ENCODE data around the gene APPL1. TPM values are rescaled to one million over a fixed set of nuclear protein-coding genes. Genes with fewer than 3 reads are reported as not detected.
A peak's percentile ranks its signal among the peaks of the same experiment; 100 is the strongest.

APPL1 gene, protein sequence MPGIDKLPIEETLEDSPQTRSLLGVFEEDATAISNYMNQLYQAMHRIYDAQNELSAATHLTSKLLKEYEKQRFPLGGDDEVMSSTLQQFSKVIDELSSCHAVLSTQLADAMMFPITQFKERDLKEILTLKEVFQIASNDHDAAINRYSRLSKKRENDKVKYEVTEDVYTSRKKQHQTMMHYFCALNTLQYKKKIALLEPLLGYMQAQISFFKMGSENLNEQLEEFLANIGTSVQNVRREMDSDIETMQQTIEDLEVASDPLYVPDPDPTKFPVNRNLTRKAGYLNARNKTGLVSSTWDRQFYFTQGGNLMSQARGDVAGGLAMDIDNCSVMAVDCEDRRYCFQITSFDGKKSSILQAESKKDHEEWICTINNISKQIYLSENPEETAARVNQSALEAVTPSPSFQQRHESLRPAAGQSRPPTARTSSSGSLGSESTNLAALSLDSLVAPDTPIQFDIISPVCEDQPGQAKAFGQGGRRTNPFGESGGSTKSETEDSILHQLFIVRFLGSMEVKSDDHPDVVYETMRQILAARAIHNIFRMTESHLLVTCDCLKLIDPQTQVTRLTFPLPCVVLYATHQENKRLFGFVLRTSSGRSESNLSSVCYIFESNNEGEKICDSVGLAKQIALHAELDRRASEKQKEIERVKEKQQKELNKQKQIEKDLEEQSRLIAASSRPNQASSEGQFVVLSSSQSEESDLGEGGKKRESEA
- 34.1 to 40.9 TPM (median 36.7 TPM) in 3 replicates for total RNA-seq
- long read RNA-seq, full-length matches to known transcripts = 34 of 55 reads
- long read RNA-seq, partial matches to known transcripts = 1 of 55 reads
- long read RNA-seq, other reads (novel, unspliced or antisense) = 20 of 55 reads

DNA sequence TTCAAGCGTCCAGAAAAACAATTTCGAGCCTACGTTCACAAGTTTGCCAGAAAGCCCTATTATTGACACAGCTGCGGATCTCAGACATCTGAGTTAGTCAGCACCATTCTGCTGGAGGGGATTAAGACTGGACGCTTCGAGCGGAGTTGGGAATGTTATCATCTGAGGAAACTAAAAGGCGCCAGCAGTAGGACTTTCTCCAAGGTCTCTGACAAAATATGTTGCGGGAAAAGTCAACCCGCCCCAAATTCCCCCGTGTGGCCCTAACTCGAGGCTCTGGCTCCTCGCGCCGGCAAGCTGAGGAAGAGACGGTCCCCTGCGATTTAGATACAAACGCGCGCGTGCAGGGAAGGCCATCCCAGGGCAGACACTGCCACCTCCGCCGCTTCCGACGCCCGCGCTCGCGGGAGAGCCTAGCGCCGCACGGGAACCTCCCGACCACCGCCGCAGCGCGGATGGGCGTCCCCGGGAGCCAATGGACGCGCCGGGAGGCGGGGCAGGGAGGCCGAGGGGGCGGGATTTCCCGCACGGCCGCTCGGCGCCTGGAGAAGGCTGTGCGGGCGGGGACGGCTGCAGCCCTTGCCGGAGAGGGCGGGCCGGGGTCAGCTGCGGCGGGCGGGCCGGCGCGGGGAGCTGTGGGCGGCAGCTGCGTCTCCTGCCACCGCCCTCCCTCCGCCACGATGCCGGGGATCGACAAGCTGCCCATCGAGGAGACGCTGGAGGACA lies at the start of gene APPL1:
TSS of gene APPL1 (plus strand) at position 526 of the 726 bp plus-strand sequence. CDS start at position 681, 155 bp downstream.
- H3K4me1 Mint-ChIP-seq (ENCODE audit: low read depth) = peaks cover 32% of the 10 kb centered on the region
- H3K27me3 Mint-ChIP-seq (ENCODE audit: low read depth) = no peaks in the 10 kb centered on the region
- TF ChIP-seq, protein P1, sequence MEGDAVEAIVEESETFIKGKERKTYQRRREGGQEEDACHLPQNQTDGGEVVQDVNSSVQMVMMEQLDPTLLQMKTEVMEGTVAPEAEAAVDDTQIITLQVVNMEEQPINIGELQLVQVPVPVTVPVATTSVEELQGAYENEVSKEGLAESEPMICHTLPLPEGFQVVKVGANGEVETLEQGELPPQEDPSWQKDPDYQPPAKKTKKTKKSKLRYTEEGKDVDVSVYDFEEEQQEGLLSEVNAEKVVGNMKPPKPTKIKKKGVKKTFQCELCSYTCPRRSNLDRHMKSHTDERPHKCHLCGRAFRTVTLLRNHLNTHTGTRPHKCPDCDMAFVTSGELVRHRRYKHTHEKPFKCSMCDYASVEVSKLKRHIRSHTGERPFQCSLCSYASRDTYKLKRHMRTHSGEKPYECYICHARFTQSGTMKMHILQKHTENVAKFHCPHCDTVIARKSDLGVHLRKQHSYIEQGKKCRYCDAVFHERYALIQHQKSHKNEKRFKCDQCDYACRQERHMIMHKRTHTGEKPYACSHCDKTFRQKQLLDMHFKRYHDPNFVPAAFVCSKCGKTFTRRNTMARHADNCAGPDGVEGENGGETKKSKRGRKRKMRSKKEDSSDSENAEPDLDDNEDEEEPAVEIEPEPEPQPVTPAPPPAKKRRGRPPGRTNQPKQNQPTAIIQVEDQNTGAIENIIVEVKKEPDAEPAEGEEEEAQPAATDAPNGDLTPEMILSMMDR (IDR thresholded peaks at IDR 0.05) = no peak
- peak; percentile 97 for DNase-seq (ENCODE audit: low spot score)
- peak within 1 kb of the TSS; percentile 89 for H3K4me3 Mint-ChIP-seq (ENCODE audit: unreplicated experiment)
- peak within 1 kb of the TSS; percentile 95 for H3K27ac Mint-ChIP-seq (ENCODE audit: unreplicated experiment)
- no peaks in the 10 kb centered on the region for H3K9me3 Mint-ChIP-seq (ENCODE audit: low read depth)
- no peaks in the 10 kb centered on the region for H3K36me3 Mint-ChIP-seq (ENCODE audit: low read depth)

DNA sequence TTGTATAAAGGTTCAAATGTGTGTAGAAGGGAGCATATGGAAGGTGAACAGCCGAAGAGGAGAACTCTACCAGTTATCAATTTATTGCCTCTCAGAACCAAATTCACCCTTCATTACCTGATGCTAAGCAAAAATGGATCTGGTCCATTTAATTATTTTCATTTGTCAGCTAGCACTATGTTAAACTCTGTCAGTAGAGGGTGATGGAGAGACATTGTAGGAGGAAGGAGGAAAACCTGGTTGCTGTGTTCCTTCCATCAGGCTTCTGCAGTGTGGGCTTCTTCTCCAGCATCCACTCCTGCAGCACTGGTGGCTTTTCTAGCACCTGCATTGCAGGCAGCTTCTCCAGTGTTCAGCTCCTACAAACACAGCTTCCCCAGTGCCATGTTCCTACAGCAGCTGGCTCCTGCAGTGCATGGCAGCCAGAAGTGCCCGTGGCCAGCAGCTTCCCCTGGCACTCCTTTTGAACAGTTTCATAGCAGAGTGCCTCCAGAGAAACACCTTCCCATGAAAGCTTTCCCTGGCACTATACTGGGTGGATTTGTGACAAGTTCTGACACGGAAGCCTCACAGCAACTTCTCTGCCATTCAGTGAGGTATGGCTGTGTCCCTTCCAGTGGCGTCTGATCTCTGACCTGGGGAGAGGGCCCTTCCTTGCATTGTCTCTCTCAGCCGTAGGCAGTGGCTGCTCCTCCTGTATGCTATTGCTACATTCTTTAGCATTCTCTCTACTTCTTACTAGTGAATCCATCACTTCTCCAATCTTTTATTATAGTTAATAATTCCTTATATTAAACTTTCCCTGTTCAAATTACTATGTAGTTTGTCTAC lies 47.7 kb upstream of the APPL1 start:
- Mint-ChIP-seq H3K4me1 (ENCODE audit: low read depth) (peaks cover 6% of the 10 kb centered on the region), H3K36me3 (ENCODE audit: low read depth) (no peaks in the 10 kb centered on the region), H3K27me3 (ENCODE audit: low read depth) (peaks cover 3% of the 10 kb centered on the region), H3K4me3 (ENCODE audit: unreplicated experiment) (no peak overlapping the region), H3K27ac (ENCODE audit: unreplicated experiment) (no peak overlapping the region), H3K9me3 (ENCODE audit: low read depth) (no peaks in the 10 kb centered on the region)
- DNase-seq (ENCODE audit: low spot score) = no peak
- TF ChIP-seq, protein P1 (IDR thresholded peaks at IDR 0.05) = peak; percentile 76

DNA sequence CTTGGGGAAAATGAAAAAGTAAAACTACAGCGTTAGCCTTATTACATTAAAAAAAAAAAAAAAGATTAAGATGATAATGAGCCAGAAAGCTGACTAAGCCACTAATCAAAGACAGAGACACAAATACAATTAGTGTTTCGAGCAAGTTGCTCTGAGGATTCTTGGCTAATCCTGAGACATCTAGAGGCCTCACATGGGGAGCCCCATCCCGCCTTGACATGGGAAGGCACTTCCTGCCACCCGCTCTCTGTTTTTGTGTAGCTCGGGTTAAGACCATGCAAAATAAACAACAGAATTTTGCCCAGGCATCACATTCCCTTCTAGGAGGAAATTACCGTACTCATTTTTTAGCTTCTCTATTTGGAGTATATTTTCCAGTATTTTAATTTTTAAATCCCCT lies 43.0 kb upstream of the APPL1 start:
- DNase-seq (ENCODE audit: low spot score) = no peak
- Mint-ChIP-seq H3K36me3 (ENCODE audit: low read depth) (peaks cover 1% of the 10 kb centered on the region), H3K4me3 (ENCODE audit: unreplicated experiment) (no peak overlapping the region), H3K27me3 (ENCODE audit: low read depth) (peaks cover 1% of the 10 kb centered on the region), H3K9me3 (ENCODE audit: low read depth) (no peaks in the 10 kb centered on the region), H3K27ac (ENCODE audit: unreplicated experiment) (no peak overlapping the region), H3K4me1 (ENCODE audit: low read depth) (no peaks in the 10 kb centered on the region)
- TF ChIP-seq, protein P1 (IDR thresholded peaks at IDR 0.05) = no peak

DNA sequence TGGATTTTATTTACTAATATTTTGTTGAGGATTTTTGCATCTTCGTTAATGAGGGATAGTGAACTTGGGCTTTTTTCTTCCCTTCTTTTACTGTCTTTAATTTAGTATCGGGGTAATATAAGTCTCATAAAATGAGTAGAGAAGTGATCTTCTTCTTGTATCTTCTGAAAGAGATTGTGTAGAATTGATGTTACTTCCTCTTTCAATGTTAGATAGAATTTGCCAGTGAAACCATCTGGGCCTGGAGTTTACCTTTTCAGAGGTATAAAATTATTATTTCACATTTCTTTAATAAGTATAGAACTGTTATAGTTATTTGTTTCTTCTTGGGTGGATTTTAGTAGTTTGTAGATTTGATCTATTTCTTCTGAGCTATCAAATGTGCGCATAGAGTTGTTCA lies 35.5 kb upstream of the APPL1 start:
- Mint-ChIP-seq H3K9me3 (ENCODE audit: low read depth) (no peaks in the 10 kb centered on the region), H3K36me3 (ENCODE audit: low read depth) (no peaks in the 10 kb centered on the region), H3K27me3 (ENCODE audit: low read depth) (no peaks in the 10 kb centered on the region), H3K27ac (ENCODE audit: unreplicated experiment) (no peak overlapping the region), H3K4me3 (ENCODE audit: unreplicated experiment) (no peak overlapping the region), H3K4me1 (ENCODE audit: low read depth) (peaks cover 10% of the 10 kb centered on the region)
- TF ChIP-seq, protein P1 (IDR thresholded peaks at IDR 0.05) = no peak
- no peak for DNase-seq (ENCODE audit: low spot score)
